ENCODE measurements around the gene VCAM1. TPM values are rescaled to one million over a fixed set of nuclear protein-coding genes. Genes with fewer than 3 reads are reported as not detected.

Gene VCAM1
- total and polyA plus RNA-seq, 2 of the 8 experiments (the other 6 are each of a cell fraction or from before 2014, with no cell fraction given) = 0.21 TPM; not detected in 1

GRCh38 chr1:100736324-100736723 is 16.8 kb downstream of the VCAM1 start:
- no peak for FAIRE-seq
- Histone ChIP-seq H3K18ac (ENCODE audit: extremely low read depth, low read length) (no peak overlapping the region), H4K20me1 (replicated peaks in 1 of 2; ENCODE audit: control insufficient read depth in 1 of 2, insufficient read depth in 2 of 2, low read length in 2 of 2) (no peaks in the 10 kb centered on the region), H3K4ac (replicated peaks; ENCODE audit: insufficient read length, low read depth, low read length) (no peak overlapping the region), H4K91ac (replicated peaks; ENCODE audit: insufficient read length, low read length) (no peak overlapping the region), H3K23me2 (ENCODE audit: low read depth, low read length) (no peaks in the 10 kb centered on the region), H2BK20ac (ENCODE audit: low read length) (no peak overlapping the region), H3K4me2 (ENCODE audit: insufficient read depth in 1 of 2, low read depth in 2 of 2, low read length in 2 of 2) (no peak overlapping the region), H4K5ac (ENCODE audit: insufficient read length, low read depth, low read length) (no peak overlapping the region), H3K14ac (ENCODE audit: insufficient read length) (no peak overlapping the region), H3K23ac (ENCODE audit: insufficient read length) (no peak overlapping the region), H3K9ac (replicated peaks in 1 of 4; ENCODE audit: extremely low read depth in 1 of 4, low read depth in 3 of 4, low read length in 3 of 4) (no peak overlapping the region), H3K9me3 (ENCODE audit: insufficient read depth in 2 of 2, low read depth in 1 of 2, low read length in 1 of 2) (no peaks in the 10 kb centered on the region), H4K8ac (ENCODE audit: extremely low read depth, insufficient read depth, low read length) (no peak overlapping the region), H2BK15ac (ENCODE audit: low read length) (no peak overlapping the region), H2BK120ac (replicated peaks; ENCODE audit: low read depth, low read length) (no peak overlapping the region), H3K27me3 (replicated peaks in 1 of 4; ENCODE audit: control insufficient read depth in 3 of 4, extremely low read depth in 1 of 4, insufficient read depth in 3 of 4, low read length in 3 of 4) (no peaks in the 10 kb centered on the region), H3K36me3 (ENCODE audit: control insufficient read depth in 2 of 4, insufficient read depth in 4 of 4, low read length in 3 of 4) (no peaks in the 10 kb centered on the region), H3K79me2 (ENCODE audit: control insufficient read depth in 1 of 2, insufficient read depth in 2 of 2, low read length in 2 of 2) (no peaks in the 10 kb centered on the region), H3K4me1 (replicated peaks in 1 of 4; ENCODE audit: control insufficient read depth in 3 of 4, insufficient read depth in 4 of 4, low read length in 3 of 4) (no peaks in the 10 kb centered on the region), H3K27ac (ENCODE audit: low read depth, low read length) (no peak overlapping the region), H2BK5ac (ENCODE audit: low read depth, low read length) (no peak overlapping the region), H2AFZ (ENCODE audit: low read length) (no peak overlapping the region), H2BK12ac (ENCODE audit: low read depth, low read length) (no peak overlapping the region), H3K79me1 (ENCODE audit: low read depth, low read length) (no peaks in the 10 kb centered on the region), H3K56ac (replicated peaks; ENCODE audit: insufficient read length, low read depth, low read length) (no peak overlapping the region), H3K4me3 (ENCODE audit: extremely low read depth in 1 of 4, insufficient read depth in 2 of 4, low read depth in 3 of 4, low read length in 4 of 4) (no peak overlapping the region), H2AK5ac (ENCODE audit: low read depth, low read length) (no peak overlapping the region)
- ChIA-PET POLR2A (ENCODE audit: partially characterized antibody) (no interaction called here), CTCF (ENCODE audit: partially characterized antibody) (no interaction called here)
- 78% methylated on average over 1 of the region's 1 CpG; no CpG with 5 or more reads in 1 of the 2 experiments for WGBS, 2 experiments (ENCODE audit: extremely low coverage in 1 of 2, insufficient coverage in 1 of 2, insufficient read length in 1 of 2, insufficient replicate concordance in 2 of 2, low coverage in 1 of 2, low lambda C conversion rate in 2 of 2, missing lambda C conversion rate in 1 of 2)
- no peak for DNase-seq (ENCODE audit: low read depth in 1 of 2, low spot score in 2 of 2)
- TF ChIP-seq SIRT6 (IDR thresholded peaks at IDR 0.05; ENCODE audit: low read length) (no peak), CTCF (IDR thresholded peaks at IDR 0.05; ENCODE audit: control extremely low read depth in 1 of 3, insufficient read depth in 1 of 3, low read depth in 1 of 3, low read length in 3 of 3) (no peak), SAP30 (IDR thresholded peaks at IDR 0.05; ENCODE audit: insufficient read depth, insufficient replicate concordance, low read length) (no peak), KDM5A (IDR thresholded peaks at IDR 0.05; ENCODE audit: low read length) (no peak), EGR1 (IDR thresholded peaks at IDR 0.05; ENCODE audit: borderline replicate concordance, low read depth, low read length) (no peak), MAX (IDR thresholded peaks at IDR 0.05) (no peak), RNF2 (IDR thresholded peaks at IDR 0.05; ENCODE audit: borderline replicate concordance, low read depth, low read length, missing control alignments, poor library complexity, severe bottlenecking) (no peak), PHF8 (conservative IDR thresholded peaks at IDR 0.05; ENCODE audit: low read depth, low read length) (no peak), SP2 (IDR thresholded peaks at IDR 0.05; ENCODE audit: low read length) (no peak), ATF2 (IDR thresholded peaks at IDR 0.05; ENCODE audit: low read length) (no peak)

Measured in H1 (cell line).